GM18507 (cell line): ENCODE measurements around the gene AP2A2.
"Not testable (repeated sequence)": the region's sequence is repeated elsewhere in the genome, so short reads cannot be mapped to it uniquely, and the experiment has no call there.

Experiments used
- DNase-seq: peaks from one replicate; pipeline ENCODE4 v3.0.0; 2011; ENCODE audit warnings: low read depth; ENCODE audit not compliant: insufficient read length; ENCODE audit errors: extremely low spot score
- FAIRE-seq: peaks from 2 replicates; lab custom pipeline; 2011; peaks lifted over from hg19 to GRCh38; lab: Jason Lieb, UNC

Gene AP2A2

GRCh38 chr11:944711-945470 is 19.2 kb downstream of the AP2A2 start:
- FAIRE-seq: no peak

GRCh38 chr11:945986-946385 is 20.3 kb downstream of the AP2A2 start:
- FAIRE-seq (no peak), DNase-seq (no peak)

More at GRCh38 chr11:944711-945470, 19.2 kb downstream of the AP2A2 start:
- DNase-seq: no peak

GRCh38 chr11:947744-948143 is 22.1 kb downstream of the AP2A2 start:
- no peak for DNase-seq
- no peak for FAIRE-seq

GRCh38 chr11:951507-951906 is 25.8 kb downstream of the AP2A2 start:
- DNase-seq (no peak), FAIRE-seq (no peak)

GRCh38 chr11:952406-953385 is 27.0 kb downstream of the AP2A2 start:
- no peak for FAIRE-seq
- DNase-seq: no peak

GRCh38 chr11:953512-953911 is 27.8 kb downstream of the AP2A2 start:
- no peak for FAIRE-seq
- no peak for DNase-seq

GRCh38 chr11:954392-955153 is 28.9 kb downstream of the AP2A2 start:
- FAIRE-seq (peak; percentile 33), DNase-seq (no peak)

GRCh38 chr11:955154-956063 is 29.7 kb downstream of the AP2A2 start:
- FAIRE-seq (no peak), DNase-seq (no peak)

- DNase-seq (no peak), FAIRE-seq (no peak)
Measured at GRCh38 chr11:957212-957920, 31.7 kb downstream of the AP2A2 start.

- FAIRE-seq (no peak), DNase-seq (no peak)
Measured at GRCh38 chr11:958101-958500, 32.4 kb downstream of the AP2A2 start.

GRCh38 chr11:959027-959426 is 33.4 kb downstream of the AP2A2 start:
- FAIRE-seq: no peak

GRCh38 chr11:959608-960007 is 33.9 kb downstream of the AP2A2 start:
- no peak for FAIRE-seq
- DNase-seq: no peak

More at GRCh38 chr11:959027-959426, 33.4 kb downstream of the AP2A2 start:
- DNase-seq: no peak

GRCh38 chr11:961310-961920 is 35.7 kb downstream of the AP2A2 start:
- DNase-seq, FAIRE-seq: not testable (repeated sequence)

GRCh38 chr11:961921-962320 is 36.3 kb downstream of the AP2A2 start:
- FAIRE-seq (no peak), DNase-seq (no peak)

GRCh38 chr11:962688-963087 is 37.0 kb downstream of the AP2A2 start:
- DNase-seq: no peak
- FAIRE-seq: no peak

- no peak for DNase-seq
- FAIRE-seq: no peak
Measured at GRCh38 chr11:963852-964251, 38.2 kb downstream of the AP2A2 start.

- FAIRE-seq (no peak), DNase-seq (no peak)
Measured at GRCh38 chr11:965206-965775, 39.6 kb downstream of the AP2A2 start.
